Adrenal gland (tissue), 5 donors: ENCODE data around the gene HECW1.

Experiments
- CTCF ChIP-seq, 6 experiments: fragments of 450-650 bp in 4 of 6; fragments of 200-600 bp in 2 of 6; sonication (generic) in 1 of 6; IDR thresholded peaks; 1 replicate in 5 of 6; 2 replicates in 1 of 6; pipeline versions ENCODE4 v1.5.1 to v1.8.0; 2016 to 2021; ENCODE audit warnings: antibody characterized with exemption in 6 of 6, mild to moderate bottlenecking in 2 of 6, moderate library complexity in 1 of 6
- POLR2A ChIP-seq, 2 donors: fragments of 450-650 bp; IDR thresholded peaks; one replicate each; pipeline ENCODE4 v1.6.1; 2017; ENCODE audit warnings: antibody characterized with exemption in 2 of 2, mild to moderate bottlenecking in 2 of 2, moderate library complexity in 1 of 2
- donor health status: DM: no; HTN: no; CAD: no.

GRCh38 chr7:43083106-43083505, 29.3 kb upstream of the HECW1 start:
- TF ChIP-seq POLR2A (IDR thresholded peaks at IDR 0.05) = no peak
- TF ChIP-seq CTCF (IDR thresholded peaks at IDR 0.05) = no peak
